ENCODE measurements around the gene VSTM2B. TPM values are rescaled to one million over a fixed set of nuclear protein-coding genes. Genes with fewer than 3 reads are reported as not detected.

Gene VSTM2B
- total RNA-seq, 4 donors from 2014 or later: not detected

- Histone ChIP-seq H3K27ac (no peak overlapping the region), H3K4me3 (no peak overlapping the region), H3K9me3 (no peaks in the 10 kb centered on the region), H3K36me3 (no peaks in the 10 kb centered on the region), H3K4me1 (no peaks in the 10 kb centered on the region), H3K27me3 (peaks cover 0 to 75% (median 0%) of the 10 kb centered on the region in 4 donors)
- no peak for DNase-seq
- 100% methylated on average over 1 of the region's 3 CpGs; no CpG with 5 or more reads in 1 of the 2 donors for WGBS, 2 donors
- intact Hi-C loops (cut with DNase I): no loop called here
- TF ChIP-seq POLR2A (IDR thresholded peaks at IDR 0.05) (no peak), CTCF (IDR thresholded peaks at IDR 0.05) (no peak)
Measured at GRCh38 chr19:29577649-29577963, 51.8 kb downstream of the VSTM2B start.

GRCh38 chr19:29578349-29578748, 52.6 kb downstream of the VSTM2B start:
- H3K27ac ChIP-seq: no peak overlapping the region
- H3K4me3 ChIP-seq: no peak overlapping the region
- WGBS, 2 donors: 73 to 74% methylated on average over 8 of the region's 8 CpGs
- peaks cover 0 to 77% (median 0%) of the 10 kb centered on the region in 4 donors for H3K27me3 ChIP-seq
- no peaks in the 10 kb centered on the region for H3K9me3 ChIP-seq
- H3K36me3 ChIP-seq: no peaks in the 10 kb centered on the region
- intact Hi-C loops (cut with DNase I): no loop called here
- no peaks in the 10 kb centered on the region for H3K4me1 ChIP-seq
- no peak for DNase-seq
- TF ChIP-seq POLR2A (IDR thresholded peaks at IDR 0.05): no peak
- TF ChIP-seq CTCF (IDR thresholded peaks at IDR 0.05): no peak

- no peaks in the 10 kb centered on the region for H3K4me1 ChIP-seq
- TF ChIP-seq POLR2A (IDR thresholded peaks at IDR 0.05) (no peak), CTCF (IDR thresholded peaks at IDR 0.05) (no peak)
- 70 to 75% methylated on average over 5 of the region's 6 CpGs for WGBS, 2 donors
- no peaks in the 10 kb centered on the region for H3K36me3 ChIP-seq
- DNase-seq: no peak
- peaks cover 0 to 69% (median 0%) of the 10 kb centered on the region in 4 donors for H3K27me3 ChIP-seq
- H3K4me3 ChIP-seq: no peak overlapping the region
- H3K9me3 ChIP-seq: no peaks in the 10 kb centered on the region
- intact Hi-C loops (cut with DNase I): no loop called here
- H3K27ac ChIP-seq: no peak overlapping the region
Measured at GRCh38 chr19:29579308-29579910, 53.6 kb downstream of the VSTM2B start.

GRCh38 chr19:29581398-29581797, 55.6 kb downstream of the VSTM2B start:
- H3K27me3 ChIP-seq: peaks cover 0 to 49% (median 0%) of the 10 kb centered on the region in 4 donors
- no peaks in the 10 kb centered on the region for H3K4me1 ChIP-seq
- TF ChIP-seq CTCF (IDR thresholded peaks at IDR 0.05) (no peak), POLR2A (IDR thresholded peaks at IDR 0.05) (no peak)
- H3K9me3 ChIP-seq: no peaks in the 10 kb centered on the region
- DNase-seq: no peak
- no peak overlapping the region for H3K27ac ChIP-seq
- no peaks in the 10 kb centered on the region for H3K36me3 ChIP-seq
- intact Hi-C loops (cut with DNase I): no loop called here
- no peak overlapping the region for H3K4me3 ChIP-seq
- WGBS, 2 donors: 38% methylated on average over 1 of the region's 1 CpG; no CpG with 5 or more reads in 1 of the 2 donors

- DNase-seq: no peak
- no peaks in the 10 kb centered on the region for H3K9me3 ChIP-seq
- TF ChIP-seq CTCF (IDR thresholded peaks at IDR 0.05): no peak
- TF ChIP-seq POLR2A (IDR thresholded peaks at IDR 0.05): no peak
- H3K27me3 ChIP-seq: peaks cover 0 to 39% (median 0%) of the 10 kb centered on the region in 4 donors
- H3K27ac ChIP-seq: no peak overlapping the region
- H3K36me3 ChIP-seq: no peaks in the 10 kb centered on the region
- H3K4me1 ChIP-seq: no peaks in the 10 kb centered on the region
- 27 to 30% methylated on average over 1 of the region's 1 CpG for WGBS, 2 donors
- H3K4me3 ChIP-seq: no peak overlapping the region
- intact Hi-C loops (cut with DNase I): no loop called here
Measured at GRCh38 chr19:29583196-29583999, 57.6 kb downstream of the VSTM2B start.
